D341Med (cell line): ENCODE data around the gene MYADML2.
"Not testable (repeated sequence)": the region's sequence is repeated elsewhere in the genome, so short reads cannot be mapped to it uniquely, and the experiment has no call there.

Experiments
- DNase-seq: peaks from one replicate; pipeline ENCODE4 v3.0.0; 2012; ENCODE audit warnings: low spot score

Gene MYADML2, protein sequence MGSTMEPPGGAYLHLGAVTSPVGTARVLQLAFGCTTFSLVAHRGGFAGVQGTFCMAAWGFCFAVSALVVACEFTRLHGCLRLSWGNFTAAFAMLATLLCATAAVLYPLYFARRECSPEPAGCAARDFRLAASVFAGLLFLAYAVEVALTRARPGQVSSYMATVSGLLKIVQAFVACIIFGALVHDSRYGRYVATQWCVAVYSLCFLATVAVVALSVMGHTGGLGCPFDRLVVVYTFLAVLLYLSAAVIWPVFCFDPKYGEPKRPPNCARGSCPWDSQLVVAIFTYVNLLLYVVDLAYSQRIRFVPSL

GRCh38 chr17:81947189-81947588, at the start of gene MYADML2:
Gene MYADML2 (minus strand): TSS chr17:81947233. CDS start chr17:81941741, 5,492 bp downstream.
- DNase-seq: no peak

GRCh38 chr17:81996232-81996756, 49.3 kb upstream of the MYADML2 start:
- no peak for DNase-seq

GRCh38 chr17:81995463-81996231, 48.6 kb upstream of the MYADML2 start:
- no peak for DNase-seq

DNA sequence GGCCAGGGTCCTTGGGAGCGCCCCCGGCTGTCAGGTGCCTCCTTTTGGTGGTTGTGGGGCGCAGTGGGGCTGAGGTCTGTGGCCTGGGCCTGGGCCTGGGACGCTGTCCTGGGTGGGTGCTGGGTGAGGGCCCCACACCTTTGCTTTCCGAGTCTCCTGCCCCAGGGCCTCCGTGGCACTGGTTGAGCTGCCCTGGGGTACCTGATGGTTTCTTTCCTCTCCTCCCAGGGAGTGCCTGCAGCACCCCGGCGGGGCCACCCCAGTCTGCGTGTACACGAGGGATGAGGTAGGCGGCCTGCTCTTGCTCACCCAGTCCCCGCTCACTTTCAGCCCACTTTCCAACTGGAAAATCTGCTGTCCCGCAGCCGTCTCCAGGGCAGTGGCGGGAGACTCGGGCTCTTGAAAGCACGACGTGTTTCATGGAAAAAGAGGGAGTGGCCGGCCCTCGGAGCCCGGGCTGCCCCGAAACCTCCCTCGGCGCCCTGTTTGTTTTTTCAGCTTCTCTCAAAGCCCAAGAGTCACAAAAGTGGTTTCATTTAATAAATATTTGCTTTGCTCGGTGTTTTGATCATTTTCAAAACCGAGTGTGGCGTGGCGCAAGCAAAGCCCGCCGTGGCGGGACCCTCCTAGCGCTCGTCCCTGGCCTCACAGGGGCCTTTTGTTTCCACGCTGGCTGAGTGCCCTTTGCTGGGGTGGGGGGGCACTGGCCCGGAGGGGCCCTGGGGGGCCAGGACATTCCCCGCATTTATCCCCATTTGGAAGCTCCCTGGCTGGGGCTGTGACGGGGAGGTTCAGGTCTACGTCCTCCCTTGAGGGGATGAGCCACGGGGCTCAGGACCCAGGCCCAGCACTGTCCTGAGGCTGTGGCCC, 47.8 kb upstream of the MYADML2 start:
- DNase-seq: no peak

DNA sequence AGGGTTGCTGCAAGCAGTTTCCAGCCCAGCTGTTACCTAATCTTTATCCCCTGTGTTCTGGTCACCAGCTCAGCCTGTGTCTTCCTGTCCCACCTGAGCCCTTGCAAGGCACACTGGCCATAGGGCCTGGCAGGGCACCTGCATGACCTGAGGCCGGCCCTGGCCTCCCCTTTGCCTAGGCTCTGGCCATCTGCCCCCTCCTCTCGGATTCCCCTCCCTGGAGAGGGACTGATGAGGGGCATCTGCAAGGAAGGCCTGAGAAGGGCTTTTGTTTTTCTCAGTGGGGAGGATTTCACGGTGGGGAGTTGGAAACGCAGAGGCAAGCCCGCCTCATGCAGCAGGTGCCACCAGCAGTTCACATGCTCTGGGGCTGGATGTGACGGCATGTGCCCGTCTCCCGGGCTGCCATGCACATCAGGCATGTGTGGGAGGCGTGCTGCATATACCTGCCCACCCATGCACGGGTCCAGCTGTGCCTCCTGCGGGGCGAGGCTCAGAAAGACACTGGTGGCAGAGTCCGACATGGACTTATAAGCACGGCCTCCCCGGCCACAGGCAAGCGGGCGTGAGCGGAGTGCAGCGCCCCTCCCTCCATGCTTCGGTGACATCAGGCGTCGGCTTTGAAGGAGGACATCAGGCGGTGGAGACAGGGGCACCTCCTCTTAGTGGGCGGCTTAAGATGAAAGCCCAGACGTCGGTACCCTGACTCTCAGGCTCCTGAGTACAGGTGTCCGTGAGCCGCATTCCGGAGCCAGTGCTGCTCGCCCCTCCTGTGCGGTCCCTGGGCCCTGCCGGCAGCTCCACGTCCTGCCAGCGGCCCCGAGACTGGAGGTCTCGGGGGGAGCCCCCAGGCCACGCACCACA, 46.9 kb upstream of the MYADML2 start:
- DNase-seq: no peak

DNA sequence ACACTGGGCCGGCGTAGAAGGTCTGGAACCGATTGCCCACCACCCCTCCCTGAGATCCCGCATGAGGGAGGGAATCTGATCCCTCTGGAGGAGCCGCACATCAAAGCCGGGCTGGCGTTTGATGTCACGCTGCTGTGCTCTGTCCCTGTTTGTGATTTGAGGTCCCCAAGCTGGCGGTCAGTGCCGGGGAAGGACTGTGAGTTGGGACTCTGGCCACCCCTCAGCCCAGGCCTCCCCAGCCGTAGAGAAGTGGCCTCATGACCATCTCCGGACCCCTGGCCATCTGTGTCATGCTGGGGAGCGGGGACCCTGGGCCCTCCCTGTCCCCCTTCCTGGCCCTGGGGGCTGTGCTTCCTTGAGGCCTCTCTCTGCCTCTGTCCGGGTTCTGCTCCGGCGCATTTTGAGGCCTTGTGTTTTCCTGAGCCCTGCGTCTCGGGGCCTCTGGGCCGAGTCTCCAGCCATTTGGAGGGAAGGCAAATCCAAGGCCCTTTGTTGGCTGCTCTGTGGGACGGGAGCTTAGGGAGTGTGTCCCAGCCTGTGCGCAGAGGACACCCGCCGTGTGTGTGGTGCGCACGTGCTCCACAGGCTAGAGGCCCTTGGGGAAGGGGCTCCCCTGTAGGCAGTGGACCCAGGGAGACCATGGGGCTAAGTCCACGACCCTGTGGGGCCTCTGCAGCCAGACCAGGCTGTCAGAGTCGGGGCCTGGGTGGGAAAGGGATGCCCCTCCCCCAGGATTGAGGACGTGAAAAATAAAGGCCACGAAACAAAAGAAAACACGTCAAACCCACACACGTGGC, 45.5 kb upstream of the MYADML2 start:
- no peak for DNase-seq

DNA sequence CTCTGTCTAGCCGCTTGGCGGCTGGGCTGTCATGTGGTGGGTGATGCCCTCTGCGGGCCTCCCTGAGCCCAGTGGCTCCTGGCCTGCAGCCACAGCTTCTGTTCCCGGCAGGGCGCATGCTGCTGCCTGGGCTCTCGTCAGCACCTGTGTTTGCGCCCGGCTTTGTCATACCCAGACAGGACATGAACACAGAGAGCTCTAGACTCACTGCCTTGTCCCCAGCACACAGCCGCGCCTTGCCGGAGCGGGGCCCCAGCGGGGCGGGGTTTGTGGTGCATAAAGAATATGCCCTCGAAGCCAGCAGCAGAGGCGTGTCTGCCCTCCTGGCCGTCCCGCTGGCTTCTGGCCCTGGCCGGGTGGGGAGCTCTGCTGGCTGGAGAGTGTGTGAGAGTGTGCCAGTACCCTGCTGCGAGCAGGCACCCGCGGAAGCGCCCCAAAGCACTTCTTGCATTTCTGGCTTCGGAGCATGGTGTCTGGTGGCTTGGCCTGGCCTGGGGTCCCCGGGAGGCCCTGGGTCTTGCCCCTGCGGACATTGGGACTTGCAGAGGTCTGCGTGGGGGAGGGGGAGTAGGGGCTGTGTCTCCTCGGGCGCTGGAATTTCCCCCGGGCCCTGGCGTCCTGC, 44.8 kb upstream of the MYADML2 start:
- DNase-seq: no peak

- DNase-seq: no peak
These were observed 44.0 kb upstream of the MYADML2 start for GRCh38 chr17:81990836-81991683.

GRCh38 chr17:81987161-81987770, 40.2 kb upstream of the MYADML2 start:
- no peak for DNase-seq

- DNase-seq: no peak
These were observed 39.6 kb upstream of the MYADML2 start for GRCh38 chr17:81986606-81987005.

DNA sequence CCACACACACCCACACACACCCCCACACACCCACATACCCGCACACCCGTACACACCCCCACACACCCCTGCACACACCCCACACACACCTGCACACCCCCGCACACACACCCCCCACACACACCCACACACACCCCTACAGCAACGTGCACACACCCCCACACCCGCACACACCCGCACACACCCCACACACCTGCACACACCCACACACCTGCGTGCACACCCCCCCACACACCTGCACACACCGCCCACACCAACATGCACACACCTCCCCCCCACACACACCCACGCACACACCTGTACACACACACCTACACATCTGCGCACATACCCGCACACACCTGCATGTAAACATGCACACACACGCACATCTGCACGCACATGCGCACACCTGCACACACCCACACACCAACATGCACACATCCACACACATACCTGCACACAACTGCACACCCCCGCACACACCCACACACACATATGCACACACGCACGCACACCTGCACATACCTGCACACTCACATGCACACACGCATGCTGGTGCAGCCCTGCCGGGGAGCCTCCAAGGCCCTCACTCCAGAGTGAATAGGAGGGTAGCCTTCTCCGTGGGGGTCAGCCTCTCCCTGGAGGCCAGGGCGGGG, 37.9 kb upstream of the MYADML2 start:
- DNase-seq: no peak

DNA sequence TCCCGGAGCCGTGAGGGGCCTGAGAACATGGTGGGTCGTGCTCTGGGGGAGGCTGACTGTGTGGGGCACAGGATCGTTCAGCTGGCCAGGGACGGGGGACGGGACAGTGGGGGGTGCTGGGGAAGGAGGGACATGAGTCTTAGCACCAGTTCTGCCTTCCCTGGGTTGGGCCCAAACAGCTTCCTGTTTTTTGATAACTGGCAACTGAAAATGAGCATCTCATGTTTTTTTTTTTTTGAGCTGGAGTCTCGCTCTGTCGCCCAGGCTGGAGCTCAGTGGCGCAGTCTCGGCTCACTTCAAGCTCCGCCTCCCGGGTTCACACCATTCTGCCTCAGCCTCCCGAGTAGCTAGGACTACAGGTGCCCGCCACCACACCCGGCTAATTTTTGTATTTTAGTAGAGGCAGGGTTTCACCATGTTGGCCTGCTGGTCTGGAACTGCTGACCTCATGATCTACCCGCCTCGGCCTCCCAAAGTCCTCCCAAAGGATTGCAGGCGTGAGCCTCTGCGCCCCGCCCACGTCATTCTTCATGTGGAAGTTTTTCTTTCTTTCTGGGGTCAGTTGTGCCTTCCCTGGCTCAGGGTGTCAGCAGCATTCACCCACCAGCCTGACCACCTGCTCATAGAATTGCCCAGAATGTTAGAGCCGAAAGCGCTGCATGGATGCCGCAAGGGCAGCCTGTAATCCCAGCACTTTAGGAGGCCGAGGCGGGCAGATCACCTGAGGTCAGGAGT, 36.8 kb upstream of the MYADML2 start:
- no peak for DNase-seq

GRCh38 chr17:81983011-81983638, 36.1 kb upstream of the MYADML2 start:
- no peak for DNase-seq

DNA sequence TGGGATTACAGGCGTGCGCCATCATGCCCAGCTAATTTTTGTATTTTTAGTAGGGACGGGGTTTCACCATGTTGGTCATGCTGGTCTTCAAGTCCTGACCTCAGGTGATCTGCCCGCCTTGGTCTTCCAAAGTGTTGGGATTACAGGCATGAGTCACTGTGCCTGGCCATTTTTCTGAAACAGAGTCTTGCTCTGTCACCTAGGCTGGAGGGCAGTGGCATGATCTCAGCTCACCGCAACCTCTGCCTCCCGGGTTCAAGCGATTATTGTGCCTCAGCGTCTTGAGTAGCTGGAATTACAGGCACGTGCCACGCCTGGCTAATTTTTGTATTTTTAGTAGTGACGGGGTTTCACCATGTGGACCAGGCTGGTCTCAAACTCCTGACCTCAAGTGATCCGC, 34.5 kb upstream of the MYADML2 start:
- DNase-seq: not testable (repeated sequence)

DNA sequence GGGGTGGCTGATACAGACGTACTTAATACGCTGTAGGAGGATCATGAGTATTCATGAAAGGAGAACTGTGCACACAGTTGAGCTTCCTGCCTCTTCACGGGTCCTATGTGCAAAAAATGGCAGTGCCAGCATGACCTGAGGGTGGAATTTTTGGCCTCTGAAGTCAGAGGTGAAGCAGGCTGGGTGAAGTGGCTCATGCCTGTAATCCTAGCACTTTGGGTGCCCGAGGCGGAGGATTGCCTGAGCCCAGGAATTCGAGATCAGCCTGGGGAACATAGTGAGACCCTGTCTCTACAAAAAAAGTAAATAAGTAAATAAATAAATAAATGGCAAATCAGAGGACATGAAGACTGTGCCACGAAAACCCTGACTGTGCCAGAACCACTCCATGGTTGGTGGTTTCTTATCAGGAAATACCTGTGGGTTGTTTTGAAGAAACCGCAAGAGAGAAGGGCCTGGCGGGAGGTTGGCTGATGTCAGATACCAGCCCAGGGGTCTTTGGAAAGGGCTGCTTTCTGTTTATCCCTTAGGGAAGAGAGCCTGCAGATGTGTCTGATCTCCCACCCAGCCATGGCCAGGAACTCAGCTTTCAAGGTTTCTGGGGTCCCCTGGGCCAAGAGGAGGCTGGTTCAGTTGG, 33.8 kb upstream of the MYADML2 start:
- no peak for DNase-seq

- no peak for DNase-seq
These were observed 33.1 kb upstream of the MYADML2 start for GRCh38 chr17:81980122-81980521.
